HTERT RPE-1 (cell line): ENCODE measurements around the gene TMCC1.
"Not testable (repeated sequence)": the region's sequence is repeated elsewhere in the genome, so short reads cannot be mapped to it uniquely, and the experiment has no call there.

Experiments used
- in situ Hi-C: fragments of 300-500 bp; cut with MboI; formaldehyde crosslinking; loops from 4 replicates; pipeline ENCODE4 v1.14.3; 2020; ENCODE audit warnings: low sequenced_read_pairs

The TMCC1 gene

DNA sequence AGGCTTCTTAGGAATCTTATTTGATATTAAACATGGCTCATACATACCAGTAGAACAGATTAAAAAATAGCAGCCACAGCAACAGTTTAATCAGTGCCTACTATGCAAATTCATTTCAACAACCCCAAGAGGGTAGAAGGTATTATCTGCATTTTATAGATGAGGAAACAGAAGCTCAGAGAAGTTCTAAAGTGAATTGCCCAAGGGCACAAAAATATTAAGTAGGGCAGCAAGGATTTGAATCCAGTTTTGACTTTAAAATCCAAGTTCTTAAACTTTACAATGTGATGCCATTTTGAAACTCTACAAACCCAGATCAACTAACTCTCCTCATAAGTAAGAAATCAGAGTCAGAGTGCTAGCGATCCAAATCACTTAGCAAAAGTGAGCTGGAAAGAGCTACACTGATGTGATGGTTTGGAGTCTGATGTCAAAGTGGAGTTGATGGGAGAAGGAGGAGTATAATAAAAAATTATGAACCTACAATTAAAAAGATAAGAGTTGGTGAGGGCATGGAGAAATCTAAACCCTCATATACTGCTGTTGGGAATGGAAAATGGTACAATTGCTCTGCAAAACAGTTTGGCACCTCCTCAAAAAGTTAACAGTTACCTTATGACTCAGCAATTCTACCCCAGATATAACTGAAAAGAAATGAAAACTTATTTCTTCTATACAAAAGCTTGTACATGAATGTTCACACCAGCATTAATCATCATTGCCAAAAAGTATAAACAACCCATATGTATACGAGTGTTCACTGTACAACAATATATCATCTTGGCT, 236.1 kb downstream of the TMCC1 start:
- in situ Hi-C loops = loop anchor here (25.0 kb wide), 1 partner anchor 155 kb away; no protein-coding TSS in a partner anchor

DNA sequence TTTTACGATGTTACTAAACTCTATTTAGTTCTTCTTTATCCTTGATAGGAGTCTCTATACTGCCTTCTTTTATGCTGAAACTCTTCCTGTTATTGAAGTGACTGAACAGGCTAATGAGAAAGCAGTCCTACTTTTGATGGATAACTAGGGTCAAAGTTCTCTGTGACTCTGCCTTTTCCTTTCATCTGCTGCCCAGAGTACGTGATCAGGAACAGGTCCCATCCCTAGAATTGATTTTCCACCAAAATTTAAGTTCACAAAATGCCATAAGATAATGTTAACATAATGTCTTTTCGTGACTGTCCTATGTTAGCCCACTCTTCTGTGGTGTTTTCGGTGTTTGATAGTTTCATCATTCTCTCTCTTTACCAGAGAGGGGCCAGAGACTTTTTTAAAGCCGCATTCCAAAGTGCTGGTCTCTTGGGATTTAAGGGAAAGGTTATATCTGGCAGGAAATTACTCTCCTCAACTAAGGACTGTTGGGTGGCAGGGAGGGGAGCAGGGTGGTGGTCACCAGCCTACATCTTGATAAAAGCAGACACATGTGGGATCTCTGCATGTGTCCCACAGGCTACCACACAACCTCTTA, 236.8 kb downstream of the TMCC1 start:
- in situ Hi-C loops = loop anchor here (25.0 kb wide), 1 partner anchor 156 kb away; no protein-coding TSS in a partner anchor

DNA sequence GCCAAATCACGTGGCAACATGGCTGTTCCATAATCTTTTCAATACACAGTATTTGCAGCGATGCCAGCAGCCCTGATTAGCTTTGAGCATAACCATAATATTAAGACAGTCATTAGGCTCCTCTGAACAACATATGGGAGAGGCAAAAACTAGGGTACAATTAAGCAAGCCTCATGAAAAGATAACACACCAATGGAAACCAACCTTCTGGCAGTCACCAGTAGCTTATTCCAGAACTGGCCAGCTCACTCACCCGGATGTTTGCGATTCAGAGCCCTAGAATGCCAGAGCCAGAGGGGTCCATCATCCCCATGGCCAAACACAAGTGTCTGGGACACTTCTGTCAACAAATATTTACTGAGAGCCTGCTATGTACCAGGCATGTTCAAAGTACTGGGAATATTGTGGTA, 238.2 kb downstream of the TMCC1 start:
- in situ Hi-C loops = loop anchor here (25.0 kb wide), 1 partner anchor 157 kb away; no protein-coding TSS in a partner anchor

DNA sequence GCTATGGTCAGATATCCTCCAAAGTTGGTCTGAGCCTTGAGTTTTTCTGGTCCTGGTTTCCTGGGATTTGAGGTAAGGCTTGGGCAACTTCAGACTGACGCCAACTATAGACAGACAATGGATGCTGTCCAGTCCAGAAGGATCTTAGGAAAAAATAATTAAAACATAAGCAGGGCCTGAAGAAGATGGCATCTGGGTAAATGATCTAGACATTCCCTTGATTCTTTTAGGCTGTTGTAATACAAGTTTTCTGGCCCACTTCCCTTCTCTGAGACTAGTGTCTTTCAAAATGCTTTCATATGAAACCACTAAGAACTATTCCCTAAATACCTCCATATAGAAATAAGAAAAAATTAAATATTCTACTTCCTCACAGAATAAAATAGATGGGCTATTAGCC, 239.4 kb downstream of the TMCC1 start:
- in situ Hi-C loops = loop anchor here (25.0 kb wide), 1 partner anchor 158 kb away; no protein-coding TSS in a partner anchor

DNA sequence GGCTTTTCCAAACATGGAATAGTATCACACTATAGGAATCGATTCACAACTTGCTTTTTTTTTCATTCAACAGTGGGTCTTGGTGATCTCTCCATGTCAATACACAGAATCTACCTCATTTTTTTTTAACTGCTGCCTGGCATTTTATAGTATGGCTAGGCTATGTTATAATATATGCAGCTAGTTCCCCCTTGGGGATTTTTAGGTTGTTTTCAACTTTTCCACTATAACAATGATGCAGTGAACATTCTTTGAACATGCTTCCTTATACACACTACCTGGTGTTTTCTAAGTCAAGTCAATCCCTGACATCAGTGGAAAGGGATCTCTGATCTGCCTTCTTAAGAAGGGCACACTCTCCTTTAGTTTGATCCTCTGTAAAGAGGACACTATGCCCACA, 240.5 kb downstream of the TMCC1 start:
- in situ Hi-C loops = loop anchor here (25.0 kb wide), 1 partner anchor 159 kb away; no protein-coding TSS in a partner anchor

DNA sequence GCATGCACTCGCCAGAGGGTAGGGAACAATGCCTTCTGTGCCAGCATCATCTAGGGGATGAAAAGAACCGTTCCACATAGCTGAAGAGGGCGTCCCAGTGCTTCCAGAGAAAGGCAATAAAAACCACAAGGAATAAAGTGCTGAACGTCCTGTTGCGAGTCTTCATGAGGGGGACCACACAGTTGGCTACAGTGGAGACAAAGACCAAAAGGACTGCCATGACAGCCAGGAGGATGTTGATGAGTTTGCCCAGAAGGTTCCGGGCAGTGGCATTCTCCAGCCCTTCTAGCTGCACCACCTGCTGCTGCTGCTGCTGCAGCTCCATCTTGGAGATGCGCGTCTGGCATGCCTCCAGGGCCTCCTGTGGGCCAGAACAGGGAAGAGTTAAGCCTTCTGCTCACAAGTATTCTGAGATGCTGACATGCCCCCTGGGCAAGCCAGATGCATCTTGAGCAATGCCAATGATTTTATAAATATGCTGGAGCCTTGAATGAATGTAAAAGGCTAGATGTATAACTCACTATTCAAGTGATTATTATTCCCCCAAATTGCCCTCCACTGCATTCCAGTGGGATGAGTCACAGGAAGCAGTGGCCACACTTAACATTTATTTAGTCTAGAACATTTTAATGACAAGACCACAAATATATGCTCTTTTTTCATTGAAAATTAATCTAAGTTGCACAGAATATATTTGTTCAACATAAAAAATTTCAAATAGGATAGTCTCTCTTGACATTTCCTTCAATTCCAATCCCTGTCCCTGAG, 241.9 kb downstream of the TMCC1 start:
- in situ Hi-C loops = loop anchor here (25.0 kb wide), 1 partner anchor 161 kb away; no protein-coding TSS in a partner anchor

DNA sequence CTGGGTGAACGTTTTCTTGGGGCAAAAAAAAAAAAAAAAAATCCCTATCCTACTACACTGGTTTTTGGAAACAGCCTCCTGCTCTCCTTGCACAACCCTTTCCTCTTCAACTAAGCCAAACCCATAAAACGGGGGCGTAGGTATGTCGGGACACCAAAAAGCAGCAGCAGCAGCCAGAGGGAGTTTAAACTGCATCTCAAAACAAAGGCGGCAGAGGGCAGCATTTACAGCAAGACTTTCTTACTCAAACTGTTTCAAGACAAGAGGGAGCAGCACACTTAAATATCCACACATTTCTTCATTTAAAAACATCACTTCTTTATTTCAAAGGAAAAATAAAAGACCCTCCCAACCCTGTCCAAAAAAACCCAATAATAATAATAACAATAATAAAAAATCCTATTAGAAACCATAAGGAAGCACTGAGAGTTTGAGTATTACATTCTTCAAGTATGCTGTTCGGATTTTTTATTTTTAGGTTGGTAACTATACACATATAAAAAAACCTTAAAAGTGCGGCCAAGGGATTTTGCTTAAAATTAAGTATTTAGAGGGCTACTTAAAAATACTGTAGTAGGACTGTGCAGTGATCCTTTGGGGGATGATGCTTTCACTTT, 243.1 kb downstream of the TMCC1 start:
- in situ Hi-C loops = loop anchor here (25.0 kb wide), 1 partner anchor 162 kb away; no protein-coding TSS in a partner anchor

DNA sequence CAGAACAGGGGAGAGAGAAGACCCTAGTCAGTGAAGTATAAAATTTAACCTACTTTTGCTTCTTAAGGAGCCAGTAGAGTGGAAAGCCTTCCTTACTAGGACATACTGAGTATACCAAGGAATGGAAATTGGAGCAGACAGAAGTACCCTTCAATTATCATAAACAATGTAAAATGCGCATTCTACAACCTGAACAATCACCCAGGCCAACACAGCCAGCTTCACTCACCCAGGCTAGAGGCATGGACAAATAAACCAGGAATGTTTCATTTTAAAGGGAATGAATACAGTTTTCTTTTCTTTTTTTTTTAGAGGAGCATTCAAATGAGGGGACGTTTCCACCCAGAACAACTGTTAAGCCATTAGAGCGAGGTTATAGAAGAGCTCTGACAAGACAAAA, 245.1 kb downstream of the TMCC1 start:
- in situ Hi-C loops = no loop called here

DNA sequence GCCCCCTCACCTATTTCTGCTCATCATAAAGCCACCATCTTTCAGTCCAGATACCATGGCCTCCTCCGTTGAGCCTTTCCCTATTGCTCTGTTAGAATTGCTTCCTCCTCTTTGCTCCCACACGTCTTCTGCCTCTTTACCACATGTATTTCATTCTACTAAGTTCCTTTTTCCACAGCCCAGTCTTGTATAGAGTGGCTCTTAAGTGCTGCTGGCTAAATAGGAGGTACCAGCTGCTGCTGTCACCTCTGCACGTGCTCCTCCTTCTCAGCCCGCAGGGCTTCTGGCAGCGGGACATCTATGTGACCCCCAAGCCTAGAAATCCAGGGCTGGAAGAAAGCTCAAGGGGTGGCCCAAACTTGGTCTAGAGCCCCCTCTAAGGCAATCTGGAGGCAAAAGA, 248.2 kb downstream of the TMCC1 start:
- in situ Hi-C loops = no loop called here

DNA sequence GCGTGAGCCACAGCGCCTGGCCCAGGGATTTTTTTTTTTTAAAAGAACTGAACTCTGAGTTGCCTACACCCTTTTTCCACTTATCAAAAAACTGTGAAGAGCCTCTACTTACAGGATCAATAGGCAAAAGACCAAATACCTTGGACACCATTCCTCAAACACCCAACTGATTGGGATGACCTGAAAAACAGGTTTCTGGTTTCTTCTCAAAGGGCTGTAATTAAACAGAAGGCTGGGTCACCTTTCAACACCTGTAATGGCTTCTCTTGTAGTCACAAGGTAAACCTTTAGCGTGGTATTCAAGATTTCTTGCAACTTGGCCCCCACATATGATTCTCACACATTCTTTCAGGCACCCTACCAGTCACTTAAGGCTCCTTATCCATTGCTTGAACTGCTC, 248.7 kb downstream of the TMCC1 start:
- in situ Hi-C loops = no loop called here

DNA sequence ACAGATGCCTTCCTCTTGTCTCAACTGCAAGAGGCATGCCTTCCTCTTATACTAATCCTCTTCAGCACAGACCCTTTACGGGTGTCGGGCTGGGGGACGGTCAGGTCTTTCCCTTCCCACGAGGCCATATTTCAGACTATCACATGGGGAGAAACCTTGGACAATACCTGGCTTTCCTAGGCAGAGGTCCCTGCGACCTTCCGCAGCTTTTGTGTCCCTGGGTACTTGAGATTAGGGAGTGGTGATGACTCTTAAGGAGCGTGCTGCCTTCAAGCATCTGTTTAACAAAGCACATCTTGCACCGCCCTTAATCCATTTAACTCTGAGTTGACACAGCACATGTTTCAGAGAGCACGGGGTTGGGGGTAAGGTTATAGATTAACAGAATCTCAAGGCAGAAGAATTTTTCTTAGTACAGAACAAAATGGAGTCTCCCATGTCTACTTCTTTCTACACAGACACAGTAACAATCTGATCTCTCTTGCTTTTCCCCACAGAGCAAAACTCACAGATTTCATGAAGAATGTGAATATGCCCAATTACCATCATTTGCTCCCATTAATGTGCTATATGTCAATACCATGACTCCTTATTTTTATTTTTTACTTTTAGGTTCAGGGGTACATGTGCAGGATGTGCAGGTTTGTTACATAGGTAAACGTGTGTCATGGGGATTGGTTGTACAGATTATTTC, 251.8 kb downstream of the TMCC1 start:
- in situ Hi-C loops = not testable (repeated sequence)

DNA sequence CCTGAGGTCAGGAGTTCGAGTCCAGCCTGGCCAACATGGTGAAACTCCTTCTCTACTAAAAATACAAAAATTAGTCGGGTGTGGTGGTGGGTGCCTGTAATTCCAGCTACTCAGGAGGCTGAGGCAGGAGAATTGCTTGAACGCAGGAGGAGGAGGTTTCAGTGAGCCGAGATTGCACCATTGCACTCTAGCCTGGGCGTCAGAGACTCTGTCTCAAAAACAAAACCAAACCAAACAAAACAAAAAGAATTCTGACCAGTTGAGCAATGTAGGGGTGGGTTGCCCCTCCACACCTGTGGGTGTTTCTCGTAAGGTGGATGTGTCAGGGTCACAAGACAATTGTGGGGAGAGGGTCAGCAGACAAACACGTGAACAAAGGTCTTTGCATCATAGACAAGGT, 252.5 kb downstream of the TMCC1 start:
- in situ Hi-C loops = not testable (repeated sequence)

DNA sequence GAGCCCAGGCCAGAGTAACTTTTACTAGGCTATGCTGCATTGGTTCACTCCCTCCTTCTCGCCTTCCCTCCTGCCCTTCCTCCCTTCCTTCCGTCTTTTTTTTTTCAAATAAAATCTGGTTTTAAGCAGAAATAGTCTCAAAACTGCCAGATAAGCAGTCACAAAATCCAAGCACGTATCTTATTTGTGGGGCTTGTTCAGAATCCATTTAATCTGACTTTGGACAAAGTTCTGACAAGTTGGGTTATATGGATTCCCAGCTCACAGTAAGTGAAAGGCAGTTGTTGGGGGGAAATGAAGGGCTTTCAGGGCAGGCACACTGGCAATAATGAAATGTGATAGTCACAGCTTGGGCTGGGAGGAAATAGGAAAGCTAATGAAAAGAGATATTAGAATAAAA, 255.0 kb downstream of the TMCC1 start:
- in situ Hi-C loops = no loop called here

DNA sequence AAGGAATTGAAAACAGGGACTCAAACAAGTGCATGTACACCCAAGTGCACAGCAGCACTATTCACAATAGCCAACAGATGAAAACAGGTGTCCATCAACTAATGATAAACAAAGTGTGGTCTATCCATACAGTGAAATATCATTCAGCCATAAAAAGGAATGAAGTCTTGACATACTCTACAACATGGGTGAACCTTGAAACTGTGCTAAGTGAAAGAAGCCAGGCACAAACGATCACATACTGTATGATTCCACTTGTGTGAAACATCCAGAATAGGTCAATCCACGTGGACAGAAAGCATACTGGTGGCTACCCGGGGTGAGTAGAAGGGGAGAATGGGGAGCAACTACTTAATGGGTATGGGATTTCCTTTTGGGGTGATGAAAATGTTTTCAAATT, 257.4 kb downstream of the TMCC1 start:
- in situ Hi-C loops = no loop called here

DNA sequence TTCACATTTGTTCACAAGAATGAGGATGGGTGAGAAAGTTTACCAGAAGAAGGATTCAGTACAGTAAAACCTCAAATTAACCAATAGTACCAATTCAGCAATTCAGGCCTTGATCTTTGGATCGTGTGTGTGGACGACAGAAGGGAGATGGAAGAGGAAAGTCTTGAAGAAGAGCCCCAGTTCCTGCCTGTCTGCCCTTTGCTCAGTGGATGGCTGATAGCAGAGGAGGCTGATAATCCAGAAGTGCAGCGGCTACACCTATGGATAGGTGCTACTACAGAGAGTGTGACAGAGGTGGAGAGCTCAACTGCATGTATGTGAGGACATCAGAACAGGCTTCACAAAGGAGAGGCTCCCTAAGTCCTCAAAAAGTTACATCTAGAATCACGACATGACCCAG, 257.9 kb downstream of the TMCC1 start:
- in situ Hi-C loops = no loop called here

DNA sequence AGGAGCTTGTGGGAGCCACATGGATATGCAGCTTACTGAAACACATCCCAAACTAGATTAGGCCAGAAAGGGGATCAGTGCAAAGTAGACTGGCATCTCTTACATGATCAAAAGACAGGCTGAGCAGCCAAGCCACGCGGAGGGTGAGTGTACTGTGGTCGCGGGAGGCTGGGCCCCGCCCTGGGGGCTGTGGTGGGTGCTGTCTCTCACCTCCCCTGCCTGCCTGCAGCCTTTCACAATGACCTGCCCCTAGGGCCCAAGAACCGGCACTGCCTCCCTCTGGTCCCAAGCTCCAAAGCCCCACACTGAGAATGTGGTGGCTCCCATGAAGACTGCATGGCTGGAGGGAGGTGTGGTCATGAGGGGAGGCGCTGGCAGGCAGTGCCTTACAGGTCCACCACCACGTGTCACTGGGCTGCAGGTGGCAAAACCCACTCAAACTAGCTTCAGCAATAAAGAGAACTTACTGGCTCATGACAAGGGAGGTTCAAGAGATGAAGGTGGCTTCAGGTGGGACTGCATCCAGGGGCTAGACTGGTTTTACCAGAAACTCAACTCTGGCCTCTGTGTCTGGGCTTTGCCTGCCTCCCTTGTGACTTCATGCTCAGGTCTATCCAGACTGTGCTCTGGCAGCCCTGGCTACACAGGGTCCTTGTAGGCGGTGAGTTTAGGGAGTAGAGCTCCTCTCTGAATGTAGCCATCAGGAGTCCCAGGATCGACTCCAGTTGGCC, 259.6 kb downstream of the TMCC1 start:
- in situ Hi-C loops = no loop called here

DNA sequence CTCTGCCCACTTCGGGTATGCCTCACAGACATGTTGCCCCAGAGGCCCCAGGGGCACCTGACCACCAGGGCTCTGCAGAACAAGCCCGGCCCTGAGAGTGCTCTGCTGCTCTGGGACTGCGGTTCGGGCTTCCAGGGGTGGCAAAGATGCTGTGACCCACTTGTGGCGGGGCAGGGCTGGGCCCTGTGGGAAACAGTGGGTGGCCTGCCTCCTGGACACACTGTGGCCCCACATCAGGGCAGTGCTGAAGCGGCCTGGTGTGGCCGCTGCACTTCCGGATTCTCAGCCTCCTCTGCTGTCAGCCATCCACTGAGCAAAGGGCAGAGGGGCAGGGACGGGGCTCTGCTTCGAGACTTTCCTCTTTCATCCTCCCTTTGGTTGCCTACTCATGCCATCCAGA, 260.5 kb downstream of the TMCC1 start:
- in situ Hi-C loops = no loop called here

DNA sequence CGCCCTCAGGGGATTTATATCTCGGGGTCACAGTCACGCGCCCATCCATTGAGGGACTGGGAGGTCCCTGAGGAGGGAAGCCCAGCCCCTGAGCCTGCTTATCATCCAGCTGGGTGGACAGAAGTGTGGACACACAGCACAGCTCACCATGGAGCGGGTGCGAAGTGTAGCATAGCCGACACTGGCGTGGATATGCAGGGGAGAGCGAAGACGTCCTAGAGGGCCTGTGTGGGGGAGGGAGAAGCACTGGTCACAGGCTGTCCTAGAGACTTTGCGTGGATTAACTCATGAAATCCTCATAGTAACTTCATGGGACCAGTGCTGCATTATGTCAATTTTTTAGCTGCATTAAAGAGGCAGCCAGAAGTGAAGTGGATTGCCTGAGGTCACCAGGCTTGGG, 261.0 kb downstream of the TMCC1 start:
- in situ Hi-C loops = no loop called here

DNA sequence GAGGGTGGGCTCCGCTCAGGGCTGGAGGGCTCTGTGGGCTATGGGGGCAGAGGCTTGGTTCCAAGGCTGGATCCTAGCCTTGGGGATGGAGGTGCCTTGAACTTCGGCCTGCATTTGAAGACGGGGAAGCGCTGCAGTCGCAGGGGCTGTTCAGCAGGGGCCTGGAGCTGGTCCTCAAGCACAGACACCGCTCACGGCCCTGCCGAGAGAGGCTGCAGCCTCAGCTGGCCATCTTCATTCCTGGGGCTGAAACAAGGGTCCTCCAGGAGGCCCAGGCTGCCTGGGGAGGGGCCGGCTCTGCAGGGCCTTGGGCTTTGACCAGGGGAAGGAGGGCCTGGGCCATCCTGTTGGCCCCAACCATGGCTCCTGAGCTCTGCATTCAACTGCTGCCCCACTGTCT, 261.5 kb downstream of the TMCC1 start:
- in situ Hi-C loops = no loop called here

DNA sequence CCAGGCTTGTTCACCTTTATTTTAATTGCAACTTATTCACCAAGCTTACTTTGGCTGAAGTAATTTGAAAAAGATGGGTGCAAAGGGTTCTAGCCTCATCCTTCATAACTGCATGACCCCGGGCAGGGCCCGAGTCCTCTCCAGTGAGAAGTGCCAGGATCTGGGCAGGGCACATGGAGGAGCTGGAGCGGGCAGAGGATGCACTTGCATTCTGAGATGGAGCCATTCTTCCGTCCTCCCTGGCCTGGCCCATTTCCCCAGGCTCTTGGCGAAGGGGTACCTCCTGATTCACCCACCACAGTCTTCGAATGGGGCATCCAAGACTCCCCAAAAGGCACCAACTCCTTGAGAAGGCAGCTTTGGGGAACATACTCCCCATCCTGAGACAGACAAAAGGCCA, 264.5 kb downstream of the TMCC1 start:
- in situ Hi-C loops = no loop called here
